Progenitor cell of endocrine pancreas (in vitro differentiated cells): ENCODE measurements around the gene ERICH6. TPM values are rescaled to one million over a fixed set of nuclear protein-coding genes. Genes with fewer than 3 reads are reported as not detected.

Experiments used
- DNase-seq: peaks from one replicate; pipeline ENCODE4 v3.0.0; 2021; ENCODE audit warnings: low spot score; ENCODE audit not compliant: unreplicated experiment
- H3K27ac Mint-ChIP-seq: 2 replicates; pipeline ENCODE4 v1.8.0; 2021; ENCODE audit warnings: mild to moderate bottlenecking, moderate library complexity, mixed read lengths
- H3K27me3 Mint-ChIP-seq: 2 replicates; pipeline ENCODE4 v1.8.0; 2021; ENCODE audit warnings: mixed read lengths
- H3K36me3 Mint-ChIP-seq: 2 replicates; pipeline ENCODE4 v1.8.0; 2022; ENCODE audit warnings: mixed read lengths; ENCODE audit not compliant: insufficient read depth
- H3K4me1 Mint-ChIP-seq: 2 replicates; pipeline ENCODE4 v1.8.0; 2021; ENCODE audit warnings: low read depth, mixed read lengths
- H3K4me3 Mint-ChIP-seq: 2 replicates; pipeline ENCODE4 v1.8.0; 2021; ENCODE audit warnings: low read depth, mild to moderate bottlenecking, moderate library complexity, mixed read lengths
- H3K9me3 Mint-ChIP-seq: 2 replicates; pipeline ENCODE4 v1.8.0; 2021; ENCODE audit warnings: low read depth, mixed read lengths
- total RNA-seq: library from RNA; stranded (reverse); gene quantifications from 2 replicates; pipeline ENCODE4 v1.2.1, GENCODE V29; 2021
- TF ChIP-seq, protein P1 (sequence below): fragments of 200-600 bp; sonication (generic); IDR thresholded peaks from one replicate; pipeline ENCODE4 v1.5.0; 2021; ENCODE audit warnings: antibody characterized with exemption, mild to moderate bottlenecking; ENCODE audit not compliant: unreplicated experiment

The ERICH6 gene
- total RNA-seq, 1 donor from 2014 or later = not detected

GRCh38 chr3:150734795-150735119 is 31.0 kb upstream of the ERICH6 start:
- Mint-ChIP-seq H3K4me3 (no peak overlapping the region), H3K9me3 (no peaks in the 10 kb centered on the region), H3K4me1 (no peaks in the 10 kb centered on the region), H3K27me3 (no peaks in the 10 kb centered on the region), H3K27ac (no peak overlapping the region), H3K36me3 (no peaks in the 10 kb centered on the region)
- TF ChIP-seq, protein P1, sequence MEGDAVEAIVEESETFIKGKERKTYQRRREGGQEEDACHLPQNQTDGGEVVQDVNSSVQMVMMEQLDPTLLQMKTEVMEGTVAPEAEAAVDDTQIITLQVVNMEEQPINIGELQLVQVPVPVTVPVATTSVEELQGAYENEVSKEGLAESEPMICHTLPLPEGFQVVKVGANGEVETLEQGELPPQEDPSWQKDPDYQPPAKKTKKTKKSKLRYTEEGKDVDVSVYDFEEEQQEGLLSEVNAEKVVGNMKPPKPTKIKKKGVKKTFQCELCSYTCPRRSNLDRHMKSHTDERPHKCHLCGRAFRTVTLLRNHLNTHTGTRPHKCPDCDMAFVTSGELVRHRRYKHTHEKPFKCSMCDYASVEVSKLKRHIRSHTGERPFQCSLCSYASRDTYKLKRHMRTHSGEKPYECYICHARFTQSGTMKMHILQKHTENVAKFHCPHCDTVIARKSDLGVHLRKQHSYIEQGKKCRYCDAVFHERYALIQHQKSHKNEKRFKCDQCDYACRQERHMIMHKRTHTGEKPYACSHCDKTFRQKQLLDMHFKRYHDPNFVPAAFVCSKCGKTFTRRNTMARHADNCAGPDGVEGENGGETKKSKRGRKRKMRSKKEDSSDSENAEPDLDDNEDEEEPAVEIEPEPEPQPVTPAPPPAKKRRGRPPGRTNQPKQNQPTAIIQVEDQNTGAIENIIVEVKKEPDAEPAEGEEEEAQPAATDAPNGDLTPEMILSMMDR = no peak
- DNase-seq = no peak

DNA sequence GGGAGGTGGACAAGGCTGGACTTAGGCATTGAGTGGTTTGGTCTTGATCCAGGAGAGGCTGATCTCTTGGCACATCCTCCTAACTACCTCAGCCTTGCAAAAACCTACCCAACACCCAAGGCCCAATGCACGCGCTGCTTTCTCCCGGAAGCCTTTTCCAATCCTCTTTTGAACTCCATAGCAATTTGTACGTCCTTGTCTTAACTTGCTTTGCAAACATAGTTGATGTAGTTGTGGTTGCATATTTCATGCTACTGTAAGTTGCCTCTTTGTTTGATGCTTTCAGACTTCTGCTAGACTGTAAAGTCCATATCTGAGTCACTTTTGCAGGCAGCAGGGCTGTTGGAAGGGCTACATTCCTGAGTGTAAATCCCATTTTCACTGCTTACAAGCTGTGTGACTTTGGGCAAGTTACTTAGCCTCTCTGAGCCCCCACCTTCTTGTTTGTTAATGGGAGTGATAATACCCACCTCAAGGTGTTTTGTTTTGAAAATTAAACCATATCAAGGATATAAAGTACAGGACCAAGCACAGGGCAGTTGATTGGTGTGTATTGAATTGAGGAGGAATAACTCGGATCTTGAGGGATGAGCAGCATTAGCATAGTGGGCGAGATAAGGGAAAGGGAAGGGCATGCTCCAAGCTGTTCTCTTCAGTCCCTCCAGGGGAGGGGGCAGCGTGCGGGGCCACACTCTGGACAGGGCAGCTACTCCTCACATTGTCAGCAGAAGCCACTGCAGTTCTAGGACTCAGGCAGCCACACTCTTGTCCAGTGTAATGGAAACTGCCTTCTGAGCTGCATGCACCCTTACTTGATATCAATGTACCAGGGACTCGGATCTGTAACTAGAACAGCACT is 30.4 kb upstream of the ERICH6 start:
- no peak for DNase-seq
- Mint-ChIP-seq H3K36me3 (no peaks in the 10 kb centered on the region), H3K4me1 (no peaks in the 10 kb centered on the region), H3K4me3 (no peak overlapping the region), H3K27ac (no peak overlapping the region), H3K9me3 (no peaks in the 10 kb centered on the region), H3K27me3 (no peaks in the 10 kb centered on the region)
- TF ChIP-seq, protein P1 = no peak

GRCh38 chr3:150733373-150733935 is 29.7 kb upstream of the ERICH6 start:
- no peak overlapping the region for H3K27ac Mint-ChIP-seq
- no peaks in the 10 kb centered on the region for H3K27me3 Mint-ChIP-seq
- no peaks in the 10 kb centered on the region for H3K4me1 Mint-ChIP-seq
- TF ChIP-seq, protein P1 = no peak
- no peak overlapping the region for H3K4me3 Mint-ChIP-seq
- H3K36me3 Mint-ChIP-seq = no peaks in the 10 kb centered on the region
- no peaks in the 10 kb centered on the region for H3K9me3 Mint-ChIP-seq
- DNase-seq = no peak

DNA sequence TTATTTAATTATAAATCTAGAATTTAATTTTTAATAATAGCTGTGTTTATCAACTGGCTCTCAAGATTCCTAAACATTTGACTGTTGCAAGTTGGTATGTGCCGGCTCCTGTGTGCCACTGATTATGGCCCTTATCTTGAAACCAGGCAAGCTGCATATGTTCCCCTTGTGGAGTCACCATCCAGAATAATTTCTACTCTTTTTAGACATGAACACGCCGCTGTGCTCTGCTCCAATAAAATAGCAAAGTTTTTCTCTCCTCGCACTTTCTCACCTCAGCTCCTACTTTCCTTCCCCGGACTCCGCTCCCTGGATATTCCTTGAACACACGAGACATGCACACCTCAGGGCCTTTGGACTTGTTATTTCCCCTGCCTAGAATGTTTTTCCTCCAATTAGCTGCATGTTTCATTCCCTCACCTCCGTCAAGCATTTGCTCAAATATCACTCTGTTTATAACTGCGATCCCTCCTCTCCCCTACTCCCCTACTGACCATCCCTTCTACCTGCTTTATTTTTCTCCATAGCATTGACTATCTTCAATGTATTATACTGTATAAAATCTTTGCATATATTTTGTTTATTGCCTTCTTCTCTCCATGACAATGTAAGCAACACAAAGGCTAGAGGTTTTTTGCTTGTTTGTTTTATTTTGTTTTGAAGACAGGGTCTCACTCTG is 26.1 kb upstream of the ERICH6 start:
- no peak overlapping the region for H3K4me3 Mint-ChIP-seq
- TF ChIP-seq, protein P1 = no peak
- peaks cover 2% of the 10 kb centered on the region for H3K4me1 Mint-ChIP-seq
- no peak for DNase-seq
- no peaks in the 10 kb centered on the region for H3K9me3 Mint-ChIP-seq
- no peaks in the 10 kb centered on the region for H3K27me3 Mint-ChIP-seq
- H3K36me3 Mint-ChIP-seq = no peaks in the 10 kb centered on the region
- no peak overlapping the region for H3K27ac Mint-ChIP-seq

DNA sequence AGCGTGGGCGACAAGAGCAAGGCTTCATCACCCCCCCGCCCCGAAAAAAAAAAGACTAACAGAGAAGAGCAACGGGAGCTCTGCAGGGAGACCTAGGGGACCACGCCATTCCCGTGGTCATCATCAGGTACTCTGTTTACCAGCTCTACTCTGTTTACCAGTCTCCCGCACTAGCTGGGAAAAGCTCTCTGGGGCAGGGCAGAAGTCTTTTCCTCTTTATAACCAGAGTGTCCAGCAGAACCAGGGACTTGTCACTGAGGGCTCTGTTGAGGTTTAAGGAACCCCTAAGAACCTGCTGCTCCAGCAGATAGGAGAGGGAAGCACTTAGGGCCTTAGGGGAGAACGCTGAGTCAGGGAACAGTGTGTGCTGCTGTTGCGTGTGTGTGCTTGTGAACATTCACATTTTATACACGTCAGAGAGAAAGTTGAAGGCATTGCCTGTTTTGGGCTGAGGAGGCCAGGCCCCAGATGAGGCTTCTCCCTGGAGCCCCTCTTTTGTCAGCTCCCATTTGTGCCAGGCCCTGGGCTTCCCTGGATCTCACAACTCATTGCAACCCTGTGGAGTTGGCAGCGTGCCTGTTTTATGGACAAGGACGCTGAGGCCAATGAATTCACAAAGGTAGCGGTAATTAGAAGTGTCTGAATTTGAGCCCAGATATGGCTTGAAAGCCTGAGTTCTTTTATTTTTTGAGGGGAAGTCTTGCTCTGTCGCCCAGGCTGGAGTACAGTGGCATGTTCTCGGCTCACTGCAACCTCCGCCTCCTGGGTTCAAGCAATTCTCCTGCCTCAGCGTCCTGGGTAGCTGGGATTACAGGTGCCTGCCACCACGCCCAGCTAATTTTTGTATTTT is 24.2 kb upstream of the ERICH6 start:
- Mint-ChIP-seq H3K9me3 (no peaks in the 10 kb centered on the region), H3K27me3 (no peaks in the 10 kb centered on the region), H3K27ac (no peak overlapping the region), H3K4me1 (peaks cover 2% of the 10 kb centered on the region), H3K4me3 (no peak overlapping the region), H3K36me3 (no peaks in the 10 kb centered on the region)
- no peak for DNase-seq
- TF ChIP-seq, protein P1 = no peak
